Mesodermal cell (in vitro differentiated cells): ENCODE data around the gene COLEC11.

Experiments used
- H3K27ac ChIP-seq: 2 replicates; pipeline ENCODE4 v1.7.0; 2013; ENCODE audit warnings: mild to moderate bottlenecking, low read depth, low read length, moderate library complexity; ENCODE audit not compliant: severe bottlenecking
- H3K36me3 ChIP-seq: 2 replicates; pipeline ENCODE4 v1.7.1; 2013; ENCODE audit warnings: mild to moderate bottlenecking, low read length, moderate library complexity; ENCODE audit not compliant: control insufficient read depth, insufficient read depth
- H3K4me1 ChIP-seq: one replicate; pipeline ENCODE4 v1.7.1; 2013; ENCODE audit warnings: mild to moderate bottlenecking, low read length; ENCODE audit not compliant: insufficient read depth, control insufficient read depth, poor library complexity, severe bottlenecking
- H3K4me3 ChIP-seq: 2 replicates; pipeline ENCODE4 v1.7.0; 2013; ENCODE audit warnings: low read length, control low read depth, mild to moderate bottlenecking; ENCODE audit not compliant: insufficient read depth, poor library complexity, severe bottlenecking; ENCODE audit errors: extremely low read depth
- H3K9me3 ChIP-seq: 2 replicates; pipeline ENCODE4 v1.7.1; 2013; ENCODE audit warnings: mild to moderate bottlenecking, low read length, moderate library complexity; ENCODE audit not compliant: control insufficient read depth
- WGBS, 2 experiments: methylation state at CpG; one replicate each; pipeline ENCODE4 v1.1.5; 2013; ENCODE audit warnings: missing lambda C conversion rate in 2 of 2; ENCODE audit not compliant: insufficient coverage in 2 of 2; 5-methylcytosine and 5-hydroxymethylcytosine counted together

Gene COLEC11

GRCh38 chr2:3667151-3667631 lies 72.3 kb downstream of the COLEC11 start:
- no peak overlapping the region for H3K4me3 ChIP-seq
- H3K36me3 ChIP-seq: no peaks in the 10 kb centered on the region
- H3K27ac ChIP-seq: no peak overlapping the region
- 91 to 92% methylated on average over 22 to 23 of the region's 23 CpGs for WGBS, 2 experiments
- H3K4me1 ChIP-seq: no peaks in the 10 kb centered on the region
- H3K9me3 ChIP-seq: no peaks in the 10 kb centered on the region

- 79 to 92% methylated on average over 4 to 8 of the region's 8 CpGs for WGBS, 2 experiments
- H3K4me3 ChIP-seq: no peak overlapping the region
- H3K4me1 ChIP-seq: no peaks in the 10 kb centered on the region
- no peaks in the 10 kb centered on the region for H3K9me3 ChIP-seq
- no peak overlapping the region for H3K27ac ChIP-seq
- H3K36me3 ChIP-seq: no peaks in the 10 kb centered on the region
These were observed 74.7 kb downstream of the COLEC11 start for GRCh38 chr2:3669656-3670055.

GRCh38 chr2:3670376-3670775 lies 75.5 kb downstream of the COLEC11 start:
- 94 to 100% methylated on average over 5 to 7 of the region's 15 CpGs for WGBS, 2 experiments
- H3K36me3 ChIP-seq: no peaks in the 10 kb centered on the region
- no peaks in the 10 kb centered on the region for H3K9me3 ChIP-seq
- H3K27ac ChIP-seq: no peak overlapping the region
- no peaks in the 10 kb centered on the region for H3K4me1 ChIP-seq
- no peak overlapping the region for H3K4me3 ChIP-seq

GRCh38 chr2:3670941-3671340 lies 76.0 kb downstream of the COLEC11 start:
- H3K36me3 ChIP-seq: no peaks in the 10 kb centered on the region
- H3K4me1 ChIP-seq: no peaks in the 10 kb centered on the region
- H3K9me3 ChIP-seq: no peaks in the 10 kb centered on the region
- 83% methylated on average over 10 to 11 of the region's 11 CpGs for WGBS, 2 experiments
- no peak overlapping the region for H3K4me3 ChIP-seq
- no peak overlapping the region for H3K27ac ChIP-seq

- Histone ChIP-seq H3K9me3 (no peaks in the 10 kb centered on the region), H3K4me3 (no peak overlapping the region), H3K4me1 (no peaks in the 10 kb centered on the region), H3K27ac (no peak overlapping the region), H3K36me3 (no peaks in the 10 kb centered on the region)
- WGBS, 2 experiments: 86 to 95% methylated on average over 8 to 9 of the region's 9 CpGs
These were observed 78.2 kb downstream of the COLEC11 start for GRCh38 chr2:3672861-3673678.

- H3K36me3 ChIP-seq: no peaks in the 10 kb centered on the region
- no peak overlapping the region for H3K27ac ChIP-seq
- WGBS, 2 experiments: 90 to 94% methylated on average over 9 of the region's 9 CpGs
- H3K4me1 ChIP-seq: no peaks in the 10 kb centered on the region
- H3K4me3 ChIP-seq: no peak overlapping the region
- H3K9me3 ChIP-seq: no peaks in the 10 kb centered on the region
These were observed 79.3 kb downstream of the COLEC11 start for GRCh38 chr2:3674066-3674845.

GRCh38 chr2:3675687-3676086 lies 80.8 kb downstream of the COLEC11 start:
- Histone ChIP-seq H3K4me3 (no peak overlapping the region), H3K4me1 (no peaks in the 10 kb centered on the region), H3K27ac (no peak overlapping the region), H3K36me3 (no peaks in the 10 kb centered on the region), H3K9me3 (no peaks in the 10 kb centered on the region)
- WGBS, 2 experiments: 100% methylated on average over 1 of the region's 4 CpGs; no CpG with 5 or more reads in 1 of the 2 experiments

GRCh38 chr2:3677436-3677835 lies 82.5 kb downstream of the COLEC11 start:
- no peaks in the 10 kb centered on the region for H3K4me1 ChIP-seq
- no peaks in the 10 kb centered on the region for H3K36me3 ChIP-seq
- WGBS, 2 experiments: 78 to 89% methylated on average over 9 of the region's 9 CpGs

GRCh38 chr2:3678212-3678611 lies 83.3 kb downstream of the COLEC11 start:
- Histone ChIP-seq H3K4me1 (no peaks in the 10 kb centered on the region), H3K27ac (no peak overlapping the region), H3K9me3 (no peaks in the 10 kb centered on the region), H3K4me3 (no peak overlapping the region), H3K36me3 (no peaks in the 10 kb centered on the region)
- 87 to 88% methylated on average over 9 of the region's 9 CpGs for WGBS, 2 experiments

More at GRCh38 chr2:3677436-3677835, 82.5 kb downstream of the COLEC11 start:
- H3K9me3 ChIP-seq: no peaks in the 10 kb centered on the region
- H3K27ac ChIP-seq: no peak overlapping the region
- no peak overlapping the region for H3K4me3 ChIP-seq

GRCh38 chr2:3679180-3679579 lies 84.3 kb downstream of the COLEC11 start:
- no peaks in the 10 kb centered on the region for H3K36me3 ChIP-seq
- no peaks in the 10 kb centered on the region for H3K9me3 ChIP-seq
- H3K4me1 ChIP-seq: no peaks in the 10 kb centered on the region
- 67 to 100% methylated on average over 1 of the region's 2 CpGs for WGBS, 2 experiments
- H3K4me3 ChIP-seq: no peak overlapping the region
- H3K27ac ChIP-seq: no peak overlapping the region
